Measurements from ENCODE around the gene BEX4. TPM values are rescaled to one million over a fixed set of nuclear protein-coding genes. Genes with fewer than 3 reads are reported as not detected.
"Not testable (repeated sequence)": the region's sequence is repeated elsewhere in the genome, so short reads cannot be mapped to it uniquely, and the experiment has no call there.

Gene BEX4, protein sequence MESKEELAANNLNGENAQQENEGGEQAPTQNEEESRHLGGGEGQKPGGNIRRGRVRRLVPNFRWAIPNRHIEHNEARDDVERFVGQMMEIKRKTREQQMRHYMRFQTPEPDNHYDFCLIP
- total RNA-seq = 10 to 100 TPM; 12.2 to 12.8 TPM

DNA sequence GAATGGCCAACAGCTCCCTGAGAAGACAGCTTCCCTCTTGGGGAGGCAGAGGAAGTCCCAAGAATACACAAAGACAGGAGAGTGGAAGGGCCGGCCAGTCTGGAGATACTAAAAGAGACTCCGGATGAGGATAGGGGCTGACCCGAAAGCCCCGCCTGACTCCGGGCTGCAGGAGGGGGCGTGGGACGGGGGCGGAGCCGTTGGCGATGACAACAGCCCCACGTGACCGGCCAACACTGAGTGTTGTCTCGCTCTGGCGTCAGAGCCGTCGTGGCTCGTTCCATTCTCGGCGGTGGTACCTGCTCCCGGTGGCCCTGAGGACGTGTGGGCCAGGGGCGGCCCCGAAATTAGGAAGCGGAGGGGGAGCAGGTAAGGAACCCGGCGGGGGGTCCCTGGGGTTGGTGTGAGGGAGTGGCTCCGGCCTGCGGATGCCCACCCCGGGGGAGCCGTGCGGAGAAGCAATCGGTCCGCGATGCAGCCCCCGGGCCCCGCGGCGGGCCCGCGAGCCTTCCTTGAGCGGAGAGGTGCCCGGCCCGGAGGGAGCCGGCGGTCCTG, at the start of gene BEX4:
BEX4 (plus strand) TSS at position 239 of the 555 bp plus-strand sequence. CDS start 1,046 bp downstream, outside the sequence.
- ChIA-PET POLR2A (interaction anchor here (1.0 kb wide), 1 partner anchor 39 kb away, joined by 3 read pairs; no protein-coding TSS in a partner anchor), CTCF (no interaction called here)

DNA sequence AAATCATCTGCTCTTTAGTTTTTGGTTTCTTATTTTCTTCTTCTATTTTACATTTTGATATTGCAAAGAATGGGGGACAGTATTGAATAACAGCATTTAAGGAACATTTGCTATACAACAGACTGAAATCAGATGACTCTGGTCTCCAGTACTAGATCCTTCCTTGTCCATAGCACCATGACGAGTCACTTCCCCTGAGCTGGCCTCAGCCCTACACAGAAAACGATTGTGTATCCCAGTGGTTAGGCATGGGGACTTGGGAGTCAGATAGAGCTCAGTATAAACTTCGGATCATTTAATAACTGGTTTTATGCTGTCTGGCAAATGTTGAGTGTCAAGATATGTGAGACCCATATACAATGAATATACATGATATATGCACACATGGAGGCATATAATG, 44.7 kb upstream of the BEX4 start:
- CTCF ChIA-PET = no interaction called here
- POLR2A ChIA-PET = no interaction called here

DNA sequence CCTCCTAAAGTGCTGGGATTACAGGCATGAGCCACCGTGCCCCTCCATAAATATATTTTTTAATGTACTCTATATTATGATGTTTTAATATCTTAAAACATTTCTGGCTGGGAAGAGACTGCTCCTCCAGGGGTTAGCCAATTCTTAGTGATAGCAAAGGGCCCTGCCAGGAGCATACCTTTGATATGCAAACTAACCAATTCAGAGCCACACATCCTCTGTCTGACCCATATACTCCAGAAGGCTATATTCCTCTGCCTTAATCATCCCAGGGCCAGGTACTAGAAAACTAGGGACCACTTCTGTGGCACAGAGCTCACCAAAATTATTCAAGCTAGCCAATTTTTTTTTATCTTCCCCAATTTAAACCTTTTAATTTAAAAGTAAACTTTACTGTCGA, 43.6 kb upstream of the BEX4 start:
- CTCF ChIA-PET = no interaction called here
- POLR2A ChIA-PET = no interaction called here

DNA sequence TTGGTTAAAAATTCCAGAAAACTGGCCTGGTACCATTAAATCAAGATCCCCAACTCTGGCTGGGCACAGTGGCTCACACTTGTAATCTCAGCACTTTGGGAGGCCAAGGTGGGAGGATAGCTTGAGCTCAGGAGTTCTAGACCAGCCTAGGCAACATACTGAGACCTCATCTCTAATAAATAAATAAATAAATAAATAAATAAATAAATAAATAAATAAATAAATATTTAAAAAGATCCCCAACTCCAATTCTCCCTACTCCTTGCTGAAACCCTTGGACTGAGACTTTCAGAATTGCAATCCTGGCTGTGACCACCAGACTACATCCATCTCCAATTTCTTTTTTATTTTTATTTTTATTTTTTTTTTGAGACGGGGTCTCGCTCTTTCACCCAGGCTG, 39.7 kb upstream of the BEX4 start:
- CTCF ChIA-PET, POLR2A ChIA-PET: not testable (repeated sequence)

DNA sequence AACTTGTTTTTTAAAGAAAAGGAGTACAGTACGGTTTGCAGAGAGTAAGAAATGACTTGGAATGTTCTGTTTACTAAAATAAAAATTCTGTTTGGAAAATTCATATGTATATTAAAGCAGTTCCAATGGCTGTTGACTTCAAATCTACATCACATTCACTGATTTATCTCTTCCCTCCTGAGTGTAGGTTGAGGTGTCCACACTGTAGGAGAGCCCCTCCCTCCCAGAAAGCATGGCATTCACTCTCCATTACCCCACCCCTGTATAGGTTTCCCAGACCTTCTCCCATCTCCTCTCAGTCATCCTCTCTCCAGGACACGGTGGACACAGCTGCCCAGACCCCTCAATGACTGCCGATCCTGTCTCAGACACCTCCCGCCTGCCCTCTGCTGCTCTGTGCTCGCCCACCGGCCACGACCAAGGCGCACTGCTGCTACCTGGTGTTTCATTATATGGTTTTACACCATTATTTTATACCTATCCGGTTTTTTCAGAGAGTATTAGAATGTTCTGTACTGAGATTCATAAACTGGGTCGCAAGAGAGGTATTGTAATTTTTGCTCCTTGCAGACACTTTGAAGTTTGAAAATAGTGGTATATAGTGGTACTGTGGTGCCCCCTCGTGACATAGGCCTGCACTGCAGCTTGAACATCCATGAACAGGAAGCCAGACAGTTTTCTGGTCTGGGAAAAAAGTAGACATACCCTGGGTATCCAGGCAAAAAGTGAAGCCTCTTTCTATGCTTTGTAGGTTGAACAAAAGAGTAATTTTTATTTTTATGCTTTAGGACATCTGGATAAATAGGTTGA, 38.8 kb upstream of the BEX4 start:
- CTCF ChIA-PET = no interaction called here
- POLR2A ChIA-PET = no interaction called here

DNA sequence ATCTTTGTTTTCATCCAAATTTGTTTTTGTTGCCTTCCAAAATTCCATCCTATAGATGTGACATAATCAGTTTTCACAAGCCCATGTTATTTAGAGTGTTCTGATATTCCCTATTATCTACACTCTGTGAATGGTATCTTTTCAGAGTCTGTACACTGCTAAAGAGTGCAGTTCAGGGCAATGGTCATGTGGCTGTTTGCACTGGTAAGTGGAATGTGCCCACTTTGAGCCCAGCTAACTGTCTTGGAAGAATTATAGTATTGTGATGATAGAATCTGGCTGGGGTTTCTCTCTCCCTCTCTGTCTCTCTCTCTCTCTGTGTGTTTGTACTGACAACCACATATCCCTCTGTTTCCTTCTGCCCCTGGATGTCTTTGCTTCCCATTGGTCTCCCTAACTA, 37.4 kb upstream of the BEX4 start:
- POLR2A ChIA-PET = no interaction called here
- CTCF ChIA-PET = no interaction called here

DNA sequence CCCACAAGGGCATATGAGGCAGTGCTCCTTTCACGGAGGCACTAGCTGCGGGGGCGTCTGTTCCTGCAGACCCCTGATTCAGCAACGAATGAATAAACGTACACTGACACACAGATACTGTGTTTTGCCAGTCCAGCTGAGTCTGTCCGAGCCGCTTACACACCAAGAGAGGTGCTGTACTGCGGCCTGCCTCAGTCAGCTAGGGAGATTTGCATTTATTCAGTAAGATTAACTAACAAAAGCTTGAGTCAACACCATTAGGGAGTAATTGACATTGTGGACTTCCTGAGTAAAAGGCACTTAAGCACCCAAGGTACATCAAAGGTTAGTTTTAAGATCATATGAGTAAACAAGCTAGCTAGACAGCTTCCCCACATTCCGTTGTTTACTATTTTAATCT, 31.0 kb upstream of the BEX4 start:
- POLR2A ChIA-PET = no interaction called here
- CTCF ChIA-PET = no interaction called here

DNA sequence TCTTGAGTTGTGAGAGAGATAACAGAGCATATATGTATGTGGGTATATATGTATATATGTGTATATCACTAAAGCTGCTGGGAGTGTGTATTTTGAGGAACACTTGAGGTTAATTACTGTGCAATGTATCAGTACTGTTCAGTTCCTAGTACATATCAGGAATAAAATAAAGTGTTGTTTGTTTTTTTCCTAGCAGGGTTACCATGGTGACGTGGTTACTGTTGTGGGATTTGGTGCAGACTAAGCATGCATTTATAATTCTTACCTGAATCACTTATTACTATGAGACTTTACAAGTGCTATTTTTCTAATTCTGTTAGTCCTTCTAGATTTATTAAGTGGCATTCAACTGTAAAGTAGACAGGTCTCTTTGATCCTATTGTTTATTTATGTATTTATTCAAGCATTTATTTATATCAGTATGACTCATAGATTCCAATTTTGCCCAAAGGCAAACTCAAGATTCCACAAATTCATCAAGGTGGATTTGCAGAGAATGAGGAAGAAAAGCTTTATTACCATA, 26.9 kb upstream of the BEX4 start:
- ChIA-PET POLR2A (no interaction called here), CTCF (no interaction called here)

DNA sequence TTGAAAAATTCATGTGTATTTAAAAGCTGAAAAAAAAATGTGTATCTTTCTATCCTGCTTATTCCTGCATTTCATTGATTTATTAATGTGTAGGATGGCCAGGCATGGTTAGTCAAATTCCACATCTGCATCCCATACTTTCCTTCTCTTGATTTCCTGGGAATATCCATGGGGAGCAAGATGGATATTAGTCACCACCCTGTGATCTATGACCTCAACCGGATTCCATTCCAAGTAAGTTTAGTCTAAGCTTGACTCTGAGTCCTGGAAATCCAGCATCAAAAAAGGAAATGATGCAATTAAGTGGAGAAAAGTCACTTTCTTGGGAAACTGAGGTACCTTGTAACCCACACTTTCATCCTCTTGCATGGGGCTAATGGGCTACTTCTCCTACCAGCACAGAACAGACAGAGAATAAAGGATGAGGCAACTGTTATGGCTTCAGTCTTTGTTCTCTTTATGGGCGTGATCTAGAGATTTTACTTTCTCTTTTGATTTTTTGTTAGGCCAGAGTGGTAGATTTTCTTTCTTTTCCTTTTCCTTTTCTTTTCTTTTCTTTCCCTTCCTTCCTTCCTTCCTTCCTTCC, 17.1 kb upstream of the BEX4 start:
- ChIA-PET CTCF (no interaction called here), POLR2A (no interaction called here)

DNA sequence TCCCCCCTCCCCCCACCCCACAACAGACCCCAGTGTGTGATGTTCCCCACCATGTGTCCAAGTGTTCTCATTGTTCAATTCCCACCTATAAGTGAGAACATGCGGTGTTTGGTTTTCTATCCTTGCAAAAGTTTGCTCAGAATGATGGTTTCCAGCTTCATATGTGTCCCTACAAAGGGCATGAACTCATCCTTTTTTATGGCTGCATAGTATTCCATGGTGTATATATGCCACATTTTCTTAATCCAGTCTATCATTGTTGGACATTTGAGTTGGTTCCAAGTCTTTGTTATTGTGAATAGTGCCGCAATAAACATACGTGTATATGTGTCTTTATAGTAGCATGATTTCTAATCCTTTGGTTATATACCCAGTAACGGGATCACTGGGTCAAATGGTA, 16.2 kb upstream of the BEX4 start:
- CTCF ChIA-PET, POLR2A ChIA-PET: not testable (repeated sequence)

DNA sequence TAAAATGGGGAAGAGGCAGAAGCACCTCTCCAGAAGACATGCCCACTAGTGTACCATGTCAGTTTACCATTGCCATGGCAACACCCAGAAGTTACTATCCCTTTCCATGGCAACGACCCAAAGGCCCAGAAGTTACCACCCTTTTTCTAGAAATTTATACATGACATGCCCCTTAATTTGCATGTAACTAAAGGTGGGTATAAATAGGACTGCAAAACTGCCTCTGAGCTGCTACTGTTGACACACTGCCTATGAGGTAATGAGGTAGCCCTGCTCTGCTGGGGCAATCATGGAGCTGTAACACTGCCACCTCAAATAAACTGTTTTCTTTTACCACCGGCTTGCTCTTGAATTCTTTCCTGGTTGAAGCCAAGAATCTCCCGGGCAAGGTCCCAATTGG, 13.9 kb upstream of the BEX4 start:
- ChIA-PET POLR2A (no interaction called here), CTCF (no interaction called here)

DNA sequence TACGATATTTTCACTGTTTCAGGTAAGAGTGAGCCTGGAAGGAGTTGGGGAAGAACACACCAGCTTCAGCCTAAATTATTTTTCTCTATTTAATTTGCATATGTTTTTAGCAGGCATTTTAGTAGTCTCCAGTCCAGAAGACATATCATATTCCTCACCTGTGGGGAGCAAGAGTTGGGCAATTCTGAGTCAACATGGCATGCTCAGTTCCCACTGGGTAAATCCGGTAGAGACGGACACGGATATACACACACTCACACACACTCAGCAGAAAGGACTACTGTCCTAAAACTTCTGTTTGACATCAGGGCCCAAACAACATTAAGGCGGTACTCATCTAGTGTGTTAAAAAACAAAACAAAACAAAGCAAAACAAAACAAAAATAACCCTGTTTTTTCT, 4.9 kb upstream of the BEX4 start:
- POLR2A ChIA-PET = no interaction called here

DNA sequence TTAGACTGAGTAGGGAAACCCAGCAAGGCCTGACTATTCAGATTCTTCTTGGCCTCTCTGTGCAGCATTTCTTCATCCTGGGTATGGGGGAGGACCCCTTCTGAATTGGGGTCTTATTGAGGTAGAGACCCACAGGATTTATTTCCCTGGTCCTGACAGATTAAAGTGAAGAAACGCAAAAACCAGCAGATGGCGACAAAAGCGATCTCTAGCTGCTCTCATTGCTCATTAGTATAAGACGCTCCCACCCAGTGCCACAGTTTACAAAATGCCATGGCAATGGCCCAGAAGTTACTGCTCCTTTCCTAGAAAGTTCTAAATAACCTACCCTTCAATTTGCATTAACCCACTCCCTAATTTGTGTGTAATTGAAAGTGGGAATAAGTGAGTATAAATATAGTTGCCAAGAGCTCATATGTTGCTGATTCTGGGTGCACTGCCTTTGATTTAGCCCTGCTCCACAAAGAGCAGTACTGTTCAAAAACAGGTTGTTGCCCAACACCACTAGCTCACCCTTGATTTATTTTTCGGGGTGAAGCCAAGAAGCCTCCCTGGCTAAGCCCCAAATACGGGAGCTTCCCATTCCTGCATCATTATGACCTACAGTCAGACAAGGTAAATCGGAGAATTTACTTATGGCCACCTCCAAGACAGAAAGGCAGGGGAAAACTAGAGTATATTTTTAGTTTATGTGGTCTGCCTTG, 3.7 kb upstream of the BEX4 start:
- ChIA-PET CTCF (interaction anchor here (0.6 to 1.2 kb wide), 3 partner anchors 9 to 253 kb away, joined by 3 to 4 read pairs (median 3); no protein-coding TSS in a partner anchor), POLR2A (no interaction called here)

More for the DNA sequence above, 4.9 kb upstream of the BEX4 start:
- CTCF ChIA-PET = interaction anchor here (1.2 kb wide), 1 partner anchor 254 kb away, joined by 3 read pairs; no protein-coding TSS in a partner anchor

DNA sequence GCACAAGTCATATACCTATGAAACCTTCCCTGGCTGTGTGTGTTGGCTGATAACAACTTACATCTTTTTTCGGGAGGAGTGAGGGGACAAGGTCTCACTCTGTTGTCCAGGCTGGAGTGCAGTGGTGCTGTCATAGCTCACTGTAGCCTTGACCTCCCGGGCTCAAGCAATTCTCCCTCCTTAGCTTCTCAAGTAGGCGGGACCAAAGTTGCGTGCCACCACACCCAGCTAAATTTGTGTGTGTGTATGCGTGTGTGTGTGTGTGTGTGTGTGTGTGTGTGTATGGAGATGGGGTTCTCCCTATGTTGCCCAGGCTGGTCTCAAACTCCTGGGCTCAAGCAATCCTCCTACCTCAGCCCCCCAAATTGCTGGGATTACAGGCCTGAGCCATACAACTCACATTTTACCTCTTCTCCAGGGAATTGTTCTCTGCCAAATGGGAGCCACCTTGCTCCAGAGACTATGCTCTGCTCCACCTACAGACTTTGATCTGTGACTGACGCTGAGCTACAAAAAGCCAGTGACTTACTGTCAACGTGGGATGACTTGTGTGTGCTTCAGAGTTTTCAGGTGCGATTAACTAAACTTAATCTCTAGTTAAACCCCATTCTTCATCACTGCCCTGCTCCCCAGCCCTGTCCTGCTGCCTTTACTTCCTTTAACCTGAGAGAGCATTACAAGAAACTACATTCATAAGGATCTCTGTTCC, 2.0 kb upstream of the BEX4 start:
- ChIA-PET POLR2A (no interaction called here), CTCF (interaction anchor here (0.6 to 0.8 kb wide), 2 partner anchors 9 to 1299 kb away, joined by 3 read pairs; no protein-coding TSS in a partner anchor)

DNA sequence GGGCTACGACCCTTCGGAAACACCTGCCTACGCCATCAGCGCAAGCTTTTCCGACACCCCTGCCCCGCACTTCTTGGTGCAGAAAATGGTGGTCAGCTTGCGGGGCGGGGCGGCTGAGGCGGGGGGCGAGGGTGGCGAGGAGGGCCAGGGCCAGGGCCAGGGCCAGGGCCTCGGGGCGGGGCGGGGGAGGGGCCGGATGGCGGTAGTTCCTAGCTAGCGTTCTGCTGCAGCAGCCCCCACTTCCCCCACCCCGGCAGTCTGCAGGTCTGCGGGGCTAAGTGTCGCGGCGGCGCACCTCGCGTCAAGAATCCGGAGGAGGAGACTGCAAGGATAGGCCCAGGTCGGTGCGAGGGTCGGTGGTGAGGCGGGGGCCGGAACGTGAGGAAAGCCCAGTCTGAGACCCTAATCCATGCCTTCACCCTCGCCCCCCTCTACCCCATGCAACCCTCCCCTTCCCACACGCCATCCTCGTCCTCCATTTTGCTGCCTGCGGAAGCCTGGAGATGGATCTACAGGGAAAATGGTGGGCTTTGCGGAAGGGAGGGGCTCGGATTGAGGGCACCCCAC, 600 bp downstream of the BEX4 start:
- POLR2A ChIA-PET = interaction anchor here (1.0 kb wide), 1 partner anchor 38 kb away, joined by 3 read pairs; no protein-coding TSS in a partner anchor
- CTCF ChIA-PET = no interaction called here

DNA sequence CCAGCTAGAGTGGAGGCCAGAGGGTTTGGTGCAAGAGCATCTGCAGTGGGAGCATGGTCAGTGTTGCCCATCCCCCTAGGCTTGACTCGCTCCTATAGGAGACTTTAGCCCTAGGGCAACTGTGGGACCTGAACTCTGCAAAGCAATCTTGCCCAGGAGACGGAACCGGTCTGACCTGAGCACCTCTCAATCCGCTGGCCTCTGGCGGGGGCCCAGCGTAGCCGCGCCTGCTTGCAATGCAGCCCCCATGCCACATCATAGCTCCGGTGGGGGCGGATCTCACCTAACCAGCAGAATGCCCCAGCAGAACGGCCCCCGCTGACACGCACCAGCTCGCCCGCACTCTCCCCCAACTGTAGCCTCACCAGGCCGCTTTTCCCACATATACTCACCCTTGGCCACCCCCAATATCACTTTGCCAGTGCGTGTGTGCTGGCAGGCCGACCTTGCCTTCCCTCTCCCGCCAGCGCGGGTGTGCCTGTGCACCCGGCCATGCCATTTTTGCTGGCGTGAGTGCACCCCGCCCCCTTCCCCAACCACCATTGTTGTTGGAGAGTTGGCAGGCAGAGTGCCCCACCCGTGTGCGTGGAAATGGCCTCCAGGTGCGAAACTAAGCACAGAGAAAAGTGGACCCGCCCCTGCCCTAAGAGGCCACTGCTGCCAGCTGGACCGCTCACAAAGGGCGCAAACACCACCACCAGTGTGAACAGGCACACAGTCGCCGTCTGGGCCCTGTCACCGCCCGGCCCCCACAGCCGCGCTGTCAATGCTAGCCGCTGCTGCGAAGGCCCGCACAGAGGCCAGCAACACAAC, 5.8 kb downstream of the BEX4 start:
- CTCF ChIA-PET = no interaction called here
- POLR2A ChIA-PET = no interaction called here

DNA sequence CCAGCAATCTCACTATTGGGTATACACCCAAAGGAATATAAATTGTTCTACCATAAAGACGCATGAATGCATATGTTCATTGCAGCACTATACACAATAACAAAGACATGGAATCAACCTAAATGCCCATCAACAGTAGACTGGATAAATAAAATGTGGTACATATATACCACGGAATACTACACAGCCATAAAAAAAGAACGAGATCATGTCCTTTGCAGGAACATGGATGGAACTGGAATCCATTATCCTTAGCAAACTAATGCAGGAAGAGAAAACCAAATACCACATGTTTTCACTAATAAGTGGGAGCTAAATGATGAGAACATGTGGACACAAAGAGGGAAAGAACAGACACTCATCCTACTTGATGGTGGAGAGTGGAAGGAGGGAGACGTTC, 11.0 kb downstream of the BEX4 start:
- POLR2A ChIA-PET, CTCF ChIA-PET: not testable (repeated sequence)

DNA sequence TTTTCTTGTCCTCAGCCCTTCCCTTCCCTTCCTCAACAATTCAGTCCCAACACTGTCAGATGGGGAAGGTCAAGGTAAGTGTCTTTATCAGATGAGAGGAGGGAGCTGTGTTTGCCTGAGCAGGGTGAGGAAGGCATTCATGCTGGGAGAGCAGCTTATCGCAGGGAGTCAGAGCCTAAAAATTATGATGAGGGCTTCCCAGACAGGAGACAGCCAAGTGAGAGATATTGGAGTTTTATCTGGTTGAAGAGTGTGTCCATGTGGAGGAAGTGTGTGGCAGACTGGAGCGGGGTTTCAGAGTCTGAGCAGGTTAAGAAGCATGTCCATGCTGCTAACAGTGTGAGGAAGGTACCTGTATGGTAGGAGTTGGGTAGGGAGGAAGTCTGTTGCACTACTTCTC, 18.4 kb downstream of the BEX4 start:
- CTCF ChIA-PET = no interaction called here
- POLR2A ChIA-PET = no interaction called here

DNA sequence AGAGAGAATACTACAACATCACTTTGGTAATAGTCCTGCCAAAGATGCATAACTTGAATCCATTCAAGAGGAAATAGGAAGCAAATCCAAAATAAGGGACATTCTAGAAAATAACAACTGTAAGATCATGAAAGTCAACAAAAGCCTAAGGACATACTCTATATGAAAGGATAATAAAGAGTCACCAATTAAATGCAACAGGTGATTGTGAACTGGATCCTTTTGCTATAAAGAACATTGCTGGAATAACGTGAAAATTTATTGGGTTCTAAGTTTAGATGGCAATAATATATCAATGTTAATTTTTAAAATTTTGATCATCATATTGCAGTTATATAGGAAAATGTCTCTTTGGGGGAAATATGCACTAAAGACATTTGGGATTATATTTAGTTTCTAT, 20.0 kb downstream of the BEX4 start:
- CTCF ChIA-PET = no interaction called here
- POLR2A ChIA-PET = no interaction called here
